ENCODE results near the gene DGKD.

Gene DGKD

DNA sequence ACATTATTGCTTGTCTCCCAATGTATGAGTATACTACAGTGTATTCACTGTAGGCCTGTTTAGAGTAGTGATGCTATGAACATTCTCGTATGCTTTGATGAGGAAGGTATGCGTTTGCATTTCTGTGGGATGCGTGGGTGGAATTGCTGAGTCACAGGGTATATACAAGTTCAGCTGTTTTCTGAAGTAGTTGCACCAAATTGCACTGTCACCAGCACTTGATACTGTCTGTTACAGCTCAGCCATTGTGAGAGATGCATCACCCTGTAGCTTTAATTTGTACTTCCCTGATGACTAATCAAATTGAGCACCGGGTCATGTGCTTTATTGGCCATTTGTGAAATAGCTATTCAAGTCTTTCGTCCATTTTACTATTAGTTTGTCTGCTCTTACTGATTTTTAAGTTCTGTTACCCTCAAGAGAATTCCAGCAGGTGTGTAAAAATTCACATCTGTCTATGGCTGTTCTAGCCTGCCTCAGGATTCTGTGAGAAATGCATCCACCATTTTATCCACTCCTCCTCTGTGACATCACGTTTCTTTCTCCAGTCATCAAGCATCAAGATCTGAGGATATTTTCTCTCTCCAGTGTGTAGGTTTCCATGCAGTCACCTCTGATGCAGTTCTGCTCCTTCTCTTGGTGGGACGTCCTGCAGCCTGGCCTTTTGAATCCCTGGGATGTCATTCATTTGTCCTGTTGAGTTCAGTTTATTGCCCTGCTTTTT is 72.5 kb downstream of the DGKD start:
- peak; percentile 50 to 51 for DNase-seq (ENCODE audit: low read depth in 2 of 2)

DNA sequence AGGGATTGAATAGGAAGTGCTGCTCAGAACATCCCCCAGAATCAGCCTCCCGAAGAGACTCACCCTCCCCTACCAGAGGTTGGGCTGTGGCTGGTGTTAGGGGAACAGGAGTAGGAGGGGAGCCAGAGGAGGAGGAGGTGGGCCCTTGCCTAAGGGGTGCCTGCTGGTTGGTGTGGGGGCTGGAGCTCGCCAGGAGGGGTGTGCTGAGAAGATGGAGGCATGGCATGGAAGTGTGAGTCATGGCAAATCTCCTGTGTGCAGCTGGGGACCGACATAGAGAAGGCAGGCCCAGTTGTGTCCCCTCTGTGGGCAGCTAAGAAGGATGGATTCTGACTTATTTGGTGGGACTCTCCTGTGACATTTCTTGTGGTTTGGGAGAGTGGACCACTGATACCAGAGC is 73.7 kb downstream of the DGKD start:
- DNase-seq (ENCODE audit: low read depth in 2 of 2) = no peak

DNA sequence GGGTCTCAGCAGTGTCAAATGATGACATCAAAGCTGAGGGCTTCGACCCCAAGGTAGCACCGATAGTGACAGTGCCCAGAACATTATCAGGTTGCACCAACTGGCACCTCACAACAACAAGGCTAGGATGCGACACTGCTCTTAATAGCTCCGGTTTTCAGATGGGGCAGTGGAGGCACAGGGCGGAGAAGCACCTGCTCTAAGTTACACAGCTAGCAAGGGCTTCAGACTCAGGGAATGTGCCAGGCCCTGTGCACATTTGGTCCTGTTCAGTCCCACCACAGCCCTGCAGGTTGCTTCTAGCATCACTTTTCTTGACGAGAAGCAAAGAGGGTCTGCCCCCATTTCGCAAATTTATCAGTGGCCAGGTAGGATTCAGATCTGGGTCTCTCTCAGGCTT is 74.1 kb downstream of the DGKD start:
- DNase-seq (ENCODE audit: low read depth in 2 of 2) = no peak

DNA sequence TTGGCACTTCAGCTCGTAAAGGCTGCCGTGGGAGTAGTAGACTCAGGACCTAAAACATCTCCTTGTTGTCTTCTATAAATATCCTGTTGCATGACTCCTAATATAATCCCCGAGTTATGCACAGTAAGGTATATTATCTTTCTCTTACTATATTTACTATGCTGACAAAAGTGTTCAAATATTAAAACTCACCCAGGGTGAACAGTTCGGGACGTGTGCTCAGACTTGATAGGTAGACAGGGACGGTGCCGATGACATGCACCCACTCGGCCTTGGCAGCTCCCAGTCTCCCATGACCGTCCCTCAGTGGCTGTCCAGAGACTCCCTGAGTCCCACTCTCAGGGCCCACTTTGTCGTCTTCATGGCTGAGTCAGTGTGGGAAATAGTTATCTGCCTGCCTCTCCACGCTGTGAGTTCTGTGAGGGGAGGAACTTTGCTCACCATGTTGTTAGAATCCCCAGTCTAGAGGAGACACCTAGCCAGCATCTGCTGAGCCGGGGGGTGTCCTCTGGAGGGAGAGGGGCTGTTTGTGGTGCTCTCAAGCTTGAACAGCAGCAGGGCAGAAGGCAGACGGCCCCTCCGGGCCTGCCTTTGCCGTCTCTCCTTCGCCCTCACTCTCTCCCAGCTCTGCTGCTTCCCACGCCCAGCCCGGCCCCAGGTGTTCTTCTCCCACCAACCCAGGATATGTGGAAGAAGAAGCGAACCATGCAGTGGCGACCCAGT is 75.0 kb downstream of the DGKD start:
- DNase-seq (ENCODE audit: low read depth in 2 of 2) = no peak

DNA sequence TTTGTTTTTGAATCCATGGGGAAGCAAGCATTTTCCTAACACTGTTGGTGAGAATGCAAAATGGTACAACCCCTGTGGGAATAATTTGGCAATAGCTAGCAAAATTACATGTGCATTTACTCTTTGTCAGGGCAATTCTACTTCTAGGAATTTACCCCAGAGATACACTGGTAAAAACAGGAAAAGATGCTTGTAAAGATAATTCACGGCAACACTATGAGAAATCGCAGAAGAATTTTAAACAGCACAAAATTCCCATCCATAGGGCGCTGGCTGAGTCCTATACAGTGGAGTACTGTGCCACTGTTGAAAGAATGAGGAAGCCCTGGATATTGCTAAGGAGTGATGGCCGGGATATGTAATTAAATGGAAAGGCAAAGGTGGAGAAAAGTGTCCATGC is 75.8 kb downstream of the DGKD start:
- DNase-seq (ENCODE audit: low read depth in 2 of 2) = no peak

DNA sequence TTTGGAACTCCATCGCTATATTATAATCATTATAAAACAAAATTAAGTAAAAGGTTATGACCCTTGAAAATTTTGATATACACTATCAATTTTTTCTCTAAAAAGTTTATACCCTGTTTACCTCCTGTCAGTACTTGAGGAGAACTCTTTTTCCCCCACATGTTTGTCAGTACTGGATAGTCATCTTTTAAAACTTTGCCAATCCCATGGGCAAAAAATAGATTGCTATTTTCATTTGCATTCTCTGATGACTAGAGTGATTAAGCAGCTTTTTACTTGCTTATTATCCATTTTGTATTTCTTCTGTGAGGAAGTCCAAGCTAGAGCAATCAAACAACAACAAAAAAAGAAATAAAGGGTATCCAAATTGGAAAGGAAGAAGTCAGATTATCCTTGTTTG is 76.4 kb downstream of the DGKD start:
- DNase-seq (ENCODE audit: low read depth in 2 of 2) = no peak

DNA sequence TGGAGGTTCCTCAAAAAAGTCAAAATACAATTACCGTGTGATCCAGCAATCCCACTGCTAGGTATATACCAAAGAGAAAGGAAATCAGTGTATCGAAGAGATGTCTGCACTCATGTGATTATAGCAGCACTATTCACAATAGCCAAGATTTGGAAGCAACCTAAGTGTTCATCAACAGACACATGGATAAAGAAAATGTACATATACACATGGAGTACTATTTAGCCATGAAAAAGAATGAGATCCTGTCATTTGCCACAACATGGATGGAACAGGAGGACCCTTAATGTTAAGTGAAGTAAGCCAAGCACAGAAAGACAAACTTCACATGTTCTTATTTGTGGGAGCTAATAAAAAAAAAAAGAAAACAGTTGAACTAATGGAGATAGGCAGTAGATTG is 78.7 kb downstream of the DGKD start:
- DNase-seq (ENCODE audit: low read depth in 2 of 2) = no peak

DNA sequence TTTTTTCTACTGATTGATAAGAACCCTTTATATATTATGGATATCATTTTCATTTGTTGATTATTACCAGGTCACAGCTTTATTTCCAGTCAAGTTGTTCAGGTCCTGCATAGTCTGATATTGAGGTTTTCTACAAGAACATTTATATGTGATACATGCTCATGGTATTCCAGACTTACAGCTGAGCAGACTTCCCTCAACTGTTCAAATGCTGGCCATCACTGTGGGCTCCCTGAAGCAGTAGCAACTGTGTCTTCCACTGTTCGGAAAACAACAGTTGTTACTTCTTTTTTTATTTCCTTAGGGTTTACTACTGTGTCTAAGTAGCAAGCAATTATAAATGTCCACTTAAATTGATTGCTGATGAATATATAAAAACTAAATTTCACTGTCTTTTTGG is 79.5 kb downstream of the DGKD start:
- no peak for DNase-seq (ENCODE audit: low read depth in 2 of 2)

DNA sequence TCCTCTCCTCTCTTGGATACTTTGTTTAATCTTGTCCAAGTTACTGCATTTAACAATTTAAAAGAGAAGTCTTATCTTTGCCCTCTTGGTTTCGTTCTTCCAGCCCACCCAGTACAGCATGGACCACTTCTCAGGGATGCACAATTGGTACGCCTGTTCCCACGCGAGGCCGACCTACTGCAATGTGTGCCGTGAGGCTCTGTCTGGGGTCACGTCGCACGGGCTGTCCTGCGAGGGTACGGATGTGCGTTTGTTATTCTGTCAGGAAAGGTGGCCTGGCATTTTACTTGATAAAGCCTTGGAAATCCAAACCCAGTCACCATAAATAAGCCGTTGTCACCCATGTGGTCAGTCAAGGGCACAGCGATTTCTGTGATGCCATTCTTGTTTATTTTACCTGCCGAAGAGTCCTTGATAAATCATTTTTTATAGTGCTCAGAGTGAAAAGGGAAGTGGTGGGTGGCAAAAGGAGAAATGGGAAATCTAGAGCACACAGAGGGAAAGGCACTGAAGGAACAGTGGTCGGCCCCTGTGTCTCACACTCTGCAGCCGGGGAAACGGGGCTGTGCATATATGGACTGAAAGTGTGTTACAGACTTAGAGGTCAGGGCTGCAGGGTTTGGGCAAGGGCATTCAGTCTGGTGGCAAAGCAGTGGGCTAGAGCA is 80.5 kb downstream of the DGKD start:
- DNase-seq (ENCODE audit: low read depth in 2 of 2) = no peak

DNA sequence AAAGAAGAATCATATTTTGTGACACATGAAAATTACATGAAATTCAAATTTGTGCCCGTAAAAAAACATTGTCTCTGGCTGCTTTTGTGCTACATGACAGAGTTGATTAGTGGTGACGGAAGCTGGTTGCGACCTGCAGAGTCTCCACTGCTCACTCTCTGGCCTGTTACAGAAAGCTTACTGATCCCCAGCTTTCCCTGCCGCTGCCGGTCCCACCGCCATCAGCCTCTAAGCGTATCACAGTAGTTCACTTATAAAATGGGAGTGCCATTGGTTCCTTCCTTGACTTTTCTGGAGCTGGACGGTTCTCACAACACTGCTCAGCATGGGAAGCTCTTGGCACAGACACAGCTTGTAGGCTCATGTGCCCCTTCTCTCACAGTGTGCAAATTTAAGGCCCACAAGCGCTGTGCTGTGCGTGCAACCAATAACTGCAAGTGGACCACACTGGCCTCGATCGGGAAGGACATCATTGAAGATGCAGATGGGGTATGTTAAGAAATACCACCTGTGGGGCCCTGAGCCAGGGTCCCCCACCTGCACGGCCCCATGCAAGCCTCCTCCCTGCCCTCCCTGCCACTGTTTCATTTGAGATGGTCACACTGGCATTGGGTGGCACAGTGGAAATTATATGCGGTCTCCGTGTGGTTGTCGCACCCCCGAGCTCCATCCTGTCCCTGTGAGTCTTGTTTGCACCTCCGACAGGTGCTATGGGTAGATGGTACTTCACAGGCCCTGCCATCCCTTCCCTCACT is 81.3 kb downstream of the DGKD start:
- DNase-seq (ENCODE audit: low read depth in 2 of 2) = no peak

DNA sequence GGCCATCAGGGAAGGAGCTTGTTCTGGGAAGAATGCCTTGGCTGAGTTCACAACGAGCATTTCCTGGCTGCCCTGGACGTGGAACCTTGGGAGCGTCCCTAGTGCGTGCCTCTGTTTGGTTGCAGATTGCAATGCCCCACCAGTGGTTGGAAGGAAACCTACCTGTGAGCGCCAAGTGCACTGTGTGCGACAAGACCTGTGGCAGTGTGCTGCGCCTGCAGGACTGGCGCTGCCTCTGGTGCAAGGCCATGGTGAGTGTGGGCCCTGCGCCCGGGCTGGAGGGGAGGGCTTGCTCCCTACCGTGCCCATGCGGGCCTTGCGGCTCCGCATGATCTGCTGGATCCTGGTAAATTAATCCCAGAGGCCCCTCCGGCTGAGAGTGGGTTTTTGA is 81.9 kb downstream of the DGKD start:
- no peak for DNase-seq (ENCODE audit: low read depth in 2 of 2)

DNA sequence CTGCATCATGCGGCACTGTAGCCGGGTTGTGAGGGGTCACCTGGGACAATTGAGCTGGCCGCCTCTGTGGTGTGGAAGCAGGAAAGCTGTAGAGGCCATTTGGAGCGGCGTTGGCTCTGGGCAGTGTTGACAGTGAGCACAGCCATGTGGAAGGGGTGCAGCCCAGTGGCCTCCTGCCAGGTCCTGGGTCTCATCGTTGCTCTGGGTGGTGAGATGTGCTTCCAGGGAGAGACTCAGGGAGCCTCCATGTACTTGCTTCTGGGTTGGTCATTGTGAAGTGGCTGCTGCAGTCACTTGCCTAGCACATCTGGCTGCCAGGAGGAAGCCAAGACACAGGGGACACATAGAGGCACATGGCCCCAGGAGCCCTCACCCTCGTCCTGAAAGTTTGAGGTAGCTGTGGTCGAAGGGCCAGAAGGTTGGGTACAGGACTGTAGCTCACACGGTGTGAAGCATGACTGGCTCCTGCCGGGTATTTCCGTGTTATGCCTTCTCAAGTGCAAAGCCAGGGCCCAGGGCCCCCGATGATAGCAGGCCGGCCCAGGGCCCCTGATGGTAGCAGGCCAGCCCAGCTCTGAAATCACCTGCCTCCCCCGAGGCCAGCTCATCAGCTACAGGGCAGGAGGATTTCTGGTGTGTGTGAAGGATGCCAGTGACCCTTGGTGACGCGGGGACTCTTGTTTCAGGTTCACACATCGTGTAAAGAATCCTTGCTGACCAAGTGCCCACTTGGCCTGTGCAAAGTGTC is 82.6 kb downstream of the DGKD start:
- no peak for DNase-seq (ENCODE audit: low read depth in 2 of 2)

DNA sequence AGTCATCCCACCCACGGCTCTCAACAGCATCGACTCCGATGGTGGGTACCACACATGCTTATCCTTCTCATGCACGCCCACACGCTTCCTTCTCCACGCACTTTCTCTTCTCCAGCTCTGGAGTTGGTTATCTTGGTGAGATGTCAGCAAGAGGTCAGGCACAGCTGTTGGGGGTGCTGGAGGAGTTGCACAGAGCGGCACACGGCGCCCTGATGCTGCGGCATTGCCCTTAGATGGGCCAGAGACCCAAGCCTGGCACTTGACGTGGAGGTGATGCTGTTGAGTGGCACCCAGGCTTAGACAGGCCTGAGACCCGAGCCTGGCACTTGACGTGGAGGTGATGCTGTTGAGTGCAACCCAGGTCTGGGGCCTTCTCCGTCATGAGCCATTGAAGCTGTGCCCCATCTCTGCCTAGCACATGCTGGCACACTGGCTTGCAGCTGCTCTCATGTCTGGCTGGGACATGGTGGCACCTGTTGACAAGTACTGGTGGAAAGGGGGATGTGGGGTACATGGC is 83.2 kb downstream of the DGKD start:
- DNase-seq (ENCODE audit: low read depth in 2 of 2) = no peak

DNA sequence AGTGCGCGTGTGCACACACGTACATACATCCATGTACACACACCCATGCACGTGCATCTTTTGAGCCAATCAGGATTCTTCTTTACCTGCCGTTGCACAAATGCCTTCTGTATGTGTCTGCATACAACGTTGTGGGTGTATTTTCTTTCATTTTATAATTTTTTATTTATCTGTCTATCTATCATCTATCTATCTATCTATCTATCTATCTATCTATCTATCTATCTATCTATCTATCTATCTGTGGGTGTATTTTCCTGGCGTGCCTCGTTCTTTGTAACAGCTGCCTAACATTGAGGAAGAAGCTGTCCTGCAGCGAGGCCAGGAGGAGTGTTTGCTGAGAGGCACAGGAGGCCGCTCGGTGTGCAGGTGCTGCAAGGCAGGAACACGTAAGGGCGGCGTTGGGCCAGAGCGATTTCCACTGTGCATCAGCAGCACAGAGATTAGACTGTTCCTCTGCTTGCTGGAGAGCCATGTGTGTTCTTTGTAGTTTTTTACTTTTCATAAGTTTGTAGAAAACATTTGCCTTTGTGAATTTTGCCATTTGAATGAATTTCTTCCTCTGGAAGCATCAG is 84.4 kb downstream of the DGKD start:
- no peak for DNase-seq (ENCODE audit: low read depth in 2 of 2)

DNA sequence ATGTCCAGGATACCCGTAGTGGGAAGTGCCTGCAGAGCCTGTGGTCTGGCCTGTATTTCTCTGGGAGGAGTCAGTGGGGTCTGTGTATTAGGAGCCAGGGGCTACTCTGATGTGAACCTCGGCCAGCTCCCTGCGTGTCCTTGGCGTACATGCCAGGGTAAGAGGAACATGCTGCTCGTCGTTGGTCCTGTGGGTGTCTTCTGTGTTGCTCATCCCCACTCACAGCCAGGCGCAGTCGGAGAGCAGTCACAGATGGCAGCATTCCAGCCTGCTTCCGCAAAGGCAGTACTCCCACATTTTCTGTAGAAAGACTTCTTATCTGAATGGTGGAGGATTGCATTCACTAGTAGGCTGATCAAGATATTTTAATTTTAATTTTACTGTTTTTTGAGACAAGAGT is 84.9 kb downstream of the DGKD start:
- DNase-seq (ENCODE audit: low read depth in 2 of 2) = no peak

DNA sequence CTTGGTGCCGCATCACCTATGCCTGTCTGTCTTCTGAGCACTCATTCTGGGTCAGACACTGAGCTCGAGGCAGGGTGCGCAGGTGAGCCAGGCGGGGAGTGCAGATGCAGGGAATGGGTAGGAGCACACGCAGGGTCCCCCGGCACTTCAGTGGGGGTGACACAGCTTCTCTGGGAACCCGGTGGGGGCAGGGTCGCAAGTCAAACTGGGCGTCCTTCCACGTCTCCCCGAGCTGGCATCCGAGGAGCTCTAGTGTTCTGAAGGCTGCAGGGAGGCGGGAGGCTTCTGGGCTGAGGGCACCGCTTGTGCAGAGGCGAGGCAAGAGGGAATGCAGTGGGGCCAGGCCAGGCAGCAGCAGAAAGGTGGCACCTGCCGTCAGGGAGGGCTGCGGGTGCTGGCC is 86.0 kb downstream of the DGKD start:
- DNase-seq (ENCODE audit: low read depth in 2 of 2) = no peak

DNA sequence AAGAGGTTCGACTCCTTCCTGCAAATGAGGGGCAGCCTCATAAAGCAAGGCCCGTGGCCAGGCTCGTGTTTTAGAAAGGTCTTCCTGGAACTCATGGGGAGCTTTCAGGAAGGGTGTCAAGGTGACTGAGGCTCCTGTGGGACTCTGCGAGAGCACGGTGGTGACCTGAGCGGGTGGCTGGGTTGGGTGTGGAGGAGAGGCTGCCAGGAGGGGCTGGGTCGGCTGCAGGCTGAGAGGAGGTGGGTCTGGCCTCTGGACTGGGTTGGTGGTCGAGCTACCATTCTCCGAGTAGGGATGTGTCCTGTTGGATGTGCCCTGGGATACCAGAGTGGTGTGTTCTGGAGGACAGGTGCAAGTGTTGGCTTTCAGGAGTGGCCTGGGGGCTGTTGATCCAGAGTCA is 86.4 kb downstream of the DGKD start:
- no peak for DNase-seq (ENCODE audit: low read depth in 2 of 2)

DNA sequence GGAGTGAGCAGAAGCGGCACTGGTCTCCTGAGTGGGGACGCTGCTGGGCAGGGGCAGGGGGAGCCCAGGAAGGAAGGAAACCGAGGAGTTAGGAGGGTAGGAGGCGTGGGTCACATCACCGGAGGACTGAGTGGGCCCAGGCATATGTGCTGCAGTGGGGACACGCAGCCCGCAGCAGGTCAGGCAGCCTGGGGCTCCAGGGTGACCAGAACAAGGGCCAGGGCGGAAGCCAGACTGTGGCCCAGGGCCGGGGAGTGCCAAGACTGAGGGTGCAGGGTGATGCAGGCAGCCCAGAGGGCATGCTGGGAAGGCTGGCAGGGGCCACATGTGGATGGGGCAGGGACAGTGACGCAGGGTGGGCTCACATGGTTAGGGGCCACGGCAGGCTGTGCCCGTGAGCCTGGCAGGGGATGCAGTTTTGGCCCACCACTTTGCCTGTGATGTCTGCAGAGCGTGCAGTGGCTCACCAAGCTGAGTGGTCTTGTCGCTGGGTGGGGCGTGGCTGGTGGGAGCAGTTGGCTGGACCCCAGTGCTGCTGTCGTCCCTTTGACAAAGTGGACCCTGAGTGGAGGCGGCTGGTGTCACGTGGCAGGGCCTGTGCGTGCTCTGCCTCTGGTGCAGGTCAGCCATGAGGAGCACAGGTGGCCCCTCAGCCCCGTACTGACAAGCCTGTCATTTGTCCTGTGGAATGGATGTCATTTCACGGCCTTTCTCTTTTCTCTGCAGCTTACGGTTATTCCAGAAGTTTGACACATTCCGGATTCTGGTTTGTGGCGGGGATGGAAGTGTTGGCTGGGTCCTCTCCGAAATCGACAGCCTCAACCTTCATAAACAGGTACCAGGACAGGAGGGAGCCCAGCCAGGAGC is 87.1 kb downstream of the DGKD start:
- no peak for DNase-seq (ENCODE audit: low read depth in 2 of 2)

DNA sequence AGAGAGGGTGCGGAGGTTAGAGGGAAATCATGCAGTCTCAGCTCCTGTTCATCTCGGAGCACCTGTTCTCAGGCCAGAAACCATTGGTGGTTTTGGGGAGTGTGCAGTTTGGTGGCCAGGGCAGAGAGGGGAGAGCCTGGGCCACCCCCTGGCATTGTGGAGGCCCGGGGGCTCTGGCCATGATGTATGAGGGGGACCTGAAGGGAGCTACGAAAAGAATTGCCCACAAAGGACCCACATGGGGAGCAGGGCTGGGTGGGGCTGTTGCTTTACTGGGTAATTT is 87.7 kb downstream of the DGKD start:
- no peak for DNase-seq (ENCODE audit: low read depth in 2 of 2)

DNA sequence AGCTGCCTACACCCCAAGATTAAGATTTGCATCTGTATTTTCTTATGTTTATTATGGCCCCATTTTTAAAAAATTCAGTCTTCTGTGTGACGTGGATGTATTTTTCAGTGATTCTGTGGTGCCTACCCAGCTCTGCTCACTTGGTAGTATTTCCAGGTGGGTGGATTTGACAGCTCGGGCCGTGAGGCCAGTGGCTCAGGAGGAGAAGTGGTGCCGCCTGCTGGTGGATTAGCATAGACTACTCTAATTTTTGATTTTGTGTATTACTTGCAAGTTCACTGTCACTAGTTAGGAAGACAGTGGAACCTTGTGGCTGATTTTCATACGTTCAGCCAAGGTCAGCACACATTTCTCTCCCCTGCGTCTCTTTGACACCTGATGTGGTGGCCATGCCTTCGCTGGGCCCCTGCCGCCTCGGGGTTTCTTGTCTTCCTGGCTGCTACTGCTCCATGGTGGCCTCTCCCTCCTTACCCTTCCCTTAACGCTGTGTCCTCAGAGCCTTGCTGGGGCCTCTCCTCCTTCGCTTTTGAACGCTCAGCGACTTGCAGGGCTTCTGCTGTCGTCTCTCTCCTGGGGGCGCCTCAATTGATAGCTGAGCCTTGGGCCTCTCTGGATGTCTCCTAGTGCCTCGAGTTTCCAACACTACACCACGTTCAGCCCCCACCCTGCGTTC is 89.4 kb downstream of the DGKD start:
- DNase-seq (ENCODE audit: low read depth in 2 of 2) = peak; percentile 74 to 81
